Keratinocyte (primary cell): ENCODE results near the gene STRN4.

ENCODE experiments used
- EZH2 ChIP-seq: IDR thresholded peaks from one replicate; pipeline ENCODE4 v1.6.1; 2012; ENCODE audit warnings: inconsistent platforms, mild to moderate bottlenecking, low read length, moderate library complexity
- TF ChIP-seq, protein P1 (sequence below), 3 experiments: IDR thresholded peaks in 1 of 3; conservative IDR thresholded peaks in 1 of 3; optimal IDR thresholded peaks in 1 of 3; 2 replicates in 2 of 3; 3 replicates in 1 of 3; pipeline versions ENCODE3 to v1.5.1; 2011; ENCODE audit warnings: low read length in 3 of 3, mild to moderate bottlenecking in 3 of 3, moderate library complexity in 2 of 3, control low read depth in 1 of 3, inconsistent platforms in 1 of 3; ENCODE audit not compliant: insufficient read depth in 2 of 3; ENCODE audit errors: extremely low read depth in 1 of 3

DNA sequence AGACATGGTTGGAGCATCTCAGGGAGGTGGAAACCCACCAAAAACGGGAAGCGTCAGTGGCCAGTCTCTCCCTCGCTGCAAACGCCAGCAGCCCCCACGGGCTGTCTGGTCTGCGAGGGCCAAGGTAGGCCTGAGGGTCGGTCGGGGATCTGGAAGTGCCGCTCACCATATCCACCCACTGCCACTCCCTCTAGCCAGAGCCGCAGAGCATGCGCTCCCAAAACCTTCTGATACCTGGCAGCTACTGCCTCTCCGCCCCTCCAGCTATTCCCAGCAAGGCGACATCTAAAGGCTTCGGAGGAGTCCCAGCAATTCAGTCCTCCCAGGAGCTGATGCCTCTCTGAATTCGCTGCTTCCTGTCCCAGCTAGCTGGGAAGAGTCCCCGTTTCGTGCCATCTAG, 4.8 kb downstream of the STRN4 start:
- TF ChIP-seq, protein P1, sequence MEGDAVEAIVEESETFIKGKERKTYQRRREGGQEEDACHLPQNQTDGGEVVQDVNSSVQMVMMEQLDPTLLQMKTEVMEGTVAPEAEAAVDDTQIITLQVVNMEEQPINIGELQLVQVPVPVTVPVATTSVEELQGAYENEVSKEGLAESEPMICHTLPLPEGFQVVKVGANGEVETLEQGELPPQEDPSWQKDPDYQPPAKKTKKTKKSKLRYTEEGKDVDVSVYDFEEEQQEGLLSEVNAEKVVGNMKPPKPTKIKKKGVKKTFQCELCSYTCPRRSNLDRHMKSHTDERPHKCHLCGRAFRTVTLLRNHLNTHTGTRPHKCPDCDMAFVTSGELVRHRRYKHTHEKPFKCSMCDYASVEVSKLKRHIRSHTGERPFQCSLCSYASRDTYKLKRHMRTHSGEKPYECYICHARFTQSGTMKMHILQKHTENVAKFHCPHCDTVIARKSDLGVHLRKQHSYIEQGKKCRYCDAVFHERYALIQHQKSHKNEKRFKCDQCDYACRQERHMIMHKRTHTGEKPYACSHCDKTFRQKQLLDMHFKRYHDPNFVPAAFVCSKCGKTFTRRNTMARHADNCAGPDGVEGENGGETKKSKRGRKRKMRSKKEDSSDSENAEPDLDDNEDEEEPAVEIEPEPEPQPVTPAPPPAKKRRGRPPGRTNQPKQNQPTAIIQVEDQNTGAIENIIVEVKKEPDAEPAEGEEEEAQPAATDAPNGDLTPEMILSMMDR (optimal IDR thresholded peaks at IDR 0.05 in 1 of 3, IDR thresholded peaks at IDR 0.05 in 1 of 3, conservative IDR thresholded peaks at IDR 0.05 in 1 of 3; ENCODE audit: extremely low read depth in 1 of 3, insufficient read depth in 2 of 3, low read length in 3 of 3) = no peak
- no peak for TF ChIP-seq EZH2
